ENCODE measurements around the gene MAP2K5.

- TF ChIP-seq CTCF (IDR thresholded peaks at IDR 0.05) (no peak), POLR2A (IDR thresholded peaks at IDR 0.05) (no peak)
Observed at GRCh38 chr15:67533873-67534272, 8.6 kb upstream of the MAP2K5 start.
